Suprapubic skin (tissue), 4 donors: ENCODE results near the gene KIAA1328.

Source experiments
- CTCF ChIP-seq, 2 donors: fragments of 200-600 bp in 1 of 2; fragments of 450-650 bp in 1 of 2; sonication (generic) in 1 of 2; IDR thresholded peaks; one replicate each; pipeline ENCODE4 v1.5.1; 2016 to 2019; ENCODE audit warnings: antibody characterized with exemption in 2 of 2, mild to moderate bottlenecking in 1 of 2, moderate library complexity in 1 of 2
- EP300 ChIP-seq: sonication (generic); formaldehyde crosslinking; IDR thresholded peaks from one replicate; pipeline ENCODE4 v1.6.1; 2017; ENCODE audit warnings: antibody characterized with exemption
- POLR2AphosphoS5 ChIP-seq, 3 donors: sonication (generic); formaldehyde crosslinking; IDR thresholded peaks; one replicate each; pipeline ENCODE4 v1.6.1; 2017; ENCODE audit warnings: antibody characterized with exemption in 3 of 3

- TF ChIP-seq POLR2AphosphoS5 (IDR thresholded peaks at IDR 0.05) (no peak), EP300 (no peak), CTCF (IDR thresholded peaks at IDR 0.05) (no peak)
Measured at GRCh38 chr18:37219257-37219656, 390.3 kb downstream of the KIAA1328 start.
